VCaP (cell line): ENCODE results near the gene NUP93.

ENCODE experiments used
- H3K27ac ChIP-seq: fragments of 450-650 bp; 2 replicates; pipeline ENCODE4 v1.5.1; 2017
- TF ChIP-seq, protein P1 (sequence below): fragments of 450-650 bp; conservative IDR thresholded peaks from 2 replicates; pipeline ENCODE4 v1.5.1; 2017; ENCODE audit warnings: mild to moderate bottlenecking, moderate library complexity

The NUP93 gene

GRCh38 chr16:56897026-56897799 is 167.3 kb downstream of the NUP93 start:
- no peak overlapping the region for H3K27ac ChIP-seq
- TF ChIP-seq, protein P1, sequence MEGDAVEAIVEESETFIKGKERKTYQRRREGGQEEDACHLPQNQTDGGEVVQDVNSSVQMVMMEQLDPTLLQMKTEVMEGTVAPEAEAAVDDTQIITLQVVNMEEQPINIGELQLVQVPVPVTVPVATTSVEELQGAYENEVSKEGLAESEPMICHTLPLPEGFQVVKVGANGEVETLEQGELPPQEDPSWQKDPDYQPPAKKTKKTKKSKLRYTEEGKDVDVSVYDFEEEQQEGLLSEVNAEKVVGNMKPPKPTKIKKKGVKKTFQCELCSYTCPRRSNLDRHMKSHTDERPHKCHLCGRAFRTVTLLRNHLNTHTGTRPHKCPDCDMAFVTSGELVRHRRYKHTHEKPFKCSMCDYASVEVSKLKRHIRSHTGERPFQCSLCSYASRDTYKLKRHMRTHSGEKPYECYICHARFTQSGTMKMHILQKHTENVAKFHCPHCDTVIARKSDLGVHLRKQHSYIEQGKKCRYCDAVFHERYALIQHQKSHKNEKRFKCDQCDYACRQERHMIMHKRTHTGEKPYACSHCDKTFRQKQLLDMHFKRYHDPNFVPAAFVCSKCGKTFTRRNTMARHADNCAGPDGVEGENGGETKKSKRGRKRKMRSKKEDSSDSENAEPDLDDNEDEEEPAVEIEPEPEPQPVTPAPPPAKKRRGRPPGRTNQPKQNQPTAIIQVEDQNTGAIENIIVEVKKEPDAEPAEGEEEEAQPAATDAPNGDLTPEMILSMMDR = no peak

GRCh38 chr16:56898847-56899246 is 168.9 kb downstream of the NUP93 start:
- H3K27ac ChIP-seq = no peak overlapping the region
- TF ChIP-seq, protein P1 = no peak
